Small intestine (tissue), 7 donors: ENCODE results near the gene LAMP5. TPM values are rescaled to one million over a fixed set of nuclear protein-coding genes. Genes with fewer than 3 reads are reported as not detected.

Experiments used
- DNase-seq, 2 donors: peaks; one replicate each; pipeline versions ENCODE4 v3.0.0 to v3.0.0-alpha.2; 2013
- FAIRE-seq: peaks from 2 replicates; lab custom pipeline; 2012; peaks lifted over from hg19 to GRCh38; lab: Jason Lieb, UNC
- H3K27ac ChIP-seq, 3 donors: one replicate each; pipeline ENCODE4 v1.5.1; 2013; ENCODE audit warnings: low read length in 2 of 3, mild to moderate bottlenecking in 2 of 3, control low read depth in 1 of 3, inconsistent platforms in 1 of 3, low read depth in 1 of 3, moderate library complexity in 1 of 3
- H3K27me3 ChIP-seq, 3 donors: one replicate each; pipeline ENCODE4 v1.6.1; 2013; ENCODE audit warnings: low read length in 3 of 3, inconsistent platforms in 1 of 3; ENCODE audit not compliant: control insufficient read depth in 3 of 3, insufficient read depth in 3 of 3
- H3K36me3 ChIP-seq, 3 donors: one replicate each; pipeline ENCODE4 v1.6.1; 2013; ENCODE audit warnings: low read length in 3 of 3, inconsistent platforms in 1 of 3, low read depth in 1 of 3, mild to moderate bottlenecking in 1 of 3, moderate library complexity in 1 of 3; ENCODE audit not compliant: control insufficient read depth in 3 of 3, insufficient read depth in 2 of 3
- H3K4me1 ChIP-seq, 3 donors: one replicate each; pipeline ENCODE4 v1.6.1; 2013; ENCODE audit warnings: low read length in 2 of 3, inconsistent platforms in 1 of 3, low read depth in 1 of 3, mild to moderate bottlenecking in 1 of 3, moderate library complexity in 1 of 3; ENCODE audit not compliant: control insufficient read depth in 3 of 3, insufficient read depth in 2 of 3
- H3K4me3 ChIP-seq, 3 donors: one replicate each; pipeline ENCODE4 v1.5.1; 2013; ENCODE audit warnings: low read length in 3 of 3, control low read depth in 1 of 3, inconsistent platforms in 1 of 3, low read depth in 1 of 3, mild to moderate bottlenecking in 1 of 3, moderate library complexity in 1 of 3
- H3K9me3 ChIP-seq, 2 donors: one replicate each; pipeline ENCODE4 v1.6.1; 2013; ENCODE audit warnings: low read depth in 1 of 2, low read length in 1 of 2; ENCODE audit not compliant: control insufficient read depth in 2 of 2, insufficient read depth in 1 of 2
- WGBS, 3 donors: extraction: QIAGEN DNeasy Blood & Tissue Kit; methylation state at CpG; one replicate each; pipeline ENCODE4 v1.1.7; 2013; 5-methylcytosine and 5-hydroxymethylcytosine counted together
- polyA plus RNA-seq, 4 donors: library from polyadenylated mRNA; stranded (reverse) in 3 of 4; unstranded in 1 of 4; fragments of 200-250 nt in 3 of 4; fragments of 120-200 nt in 1 of 4; gene quantifications; one replicate each; pipeline versions ENCODE4 v1.2.1 to v1.2.3, GENCODE V29; 2013
- donor health status: healthy with polysubstance abuse.
- donor health status: control.
- donor health status: control.
- donor health status: Bipolar disorder and iron deficiency.
- donor health status: healthy.

Gene LAMP5
- polyA plus RNA-seq, 4 donors: 0.54 to 0.86 (median 0.54) TPM; not detected in 1

GRCh38 chr20:9557411-9557810 is 43.0 kb downstream of the LAMP5 start:
- no peak overlapping the region for H3K27ac ChIP-seq
- no peak for FAIRE-seq
- H3K4me1 ChIP-seq: no peaks in the 10 kb centered on the region
- no peak for DNase-seq
- H3K9me3 ChIP-seq: peaks cover 0 to 3% of the 10 kb centered on the region in 2 donors
- no peaks in the 10 kb centered on the region for H3K36me3 ChIP-seq
- WGBS, 3 donors: 92 to 97% (median 94%) methylated on average over 4 of the region's 4 CpGs
- no peaks in the 10 kb centered on the region for H3K27me3 ChIP-seq
- no peak overlapping the region for H3K4me3 ChIP-seq

GRCh38 chr20:9565910-9566550 is 51.6 kb downstream of the LAMP5 start:
- no peak for FAIRE-seq
- no peaks in the 10 kb centered on the region for H3K9me3 ChIP-seq
- WGBS, 3 donors: 82 to 88% (median 83%) methylated on average over 20 of the region's 20 CpGs
- H3K27me3 ChIP-seq: peaks cover 0 to 3% (median 0%) of the 10 kb centered on the region in 3 donors
- H3K36me3 ChIP-seq: no peaks in the 10 kb centered on the region
- H3K4me1 ChIP-seq: no peaks in the 10 kb centered on the region
- no peak for DNase-seq
- no peak overlapping the region for H3K4me3 ChIP-seq
- no peak overlapping the region for H3K27ac ChIP-seq

GRCh38 chr20:9566977-9567376 is 52.6 kb downstream of the LAMP5 start:
- Histone ChIP-seq H3K9me3 (no peaks in the 10 kb centered on the region), H3K27ac (no peak overlapping the region), H3K27me3 (peaks cover 0 to 3% (median 0%) of the 10 kb centered on the region in 3 donors), H3K36me3 (no peaks in the 10 kb centered on the region), H3K4me3 (no peak overlapping the region), H3K4me1 (no peaks in the 10 kb centered on the region)
- WGBS, 3 donors: 76 to 94% (median 77%) methylated on average over 1 of the region's 1 CpG
- FAIRE-seq (no peak), DNase-seq (no peak)

- no peak for DNase-seq
- no peaks in the 10 kb centered on the region for H3K9me3 ChIP-seq
These were observed 56.2 kb downstream of the LAMP5 start for GRCh38 chr20:9570612-9571011.

GRCh38 chr20:9571783-9572182 is 57.4 kb downstream of the LAMP5 start:
- WGBS, 3 donors: 53 to 61% (median 59%) methylated on average over 3 of the region's 3 CpGs
- Histone ChIP-seq H3K27me3 (no peaks in the 10 kb centered on the region), H3K4me3 (no peak overlapping the region), H3K27ac (no peak overlapping the region), H3K36me3 (no peaks in the 10 kb centered on the region), H3K9me3 (no peaks in the 10 kb centered on the region), H3K4me1 (no peaks in the 10 kb centered on the region)
- DNase-seq: no peak
- FAIRE-seq: no peak

More at GRCh38 chr20:9570612-9571011, 56.2 kb downstream of the LAMP5 start:
- no peak for FAIRE-seq
- 52 to 56% (median 54%) methylated on average over 2 of the region's 2 CpGs for WGBS, 3 donors
- no peak overlapping the region for H3K4me3 ChIP-seq
- H3K36me3 ChIP-seq: no peaks in the 10 kb centered on the region
- H3K4me1 ChIP-seq: no peaks in the 10 kb centered on the region
- H3K27ac ChIP-seq: no peak overlapping the region
- H3K27me3 ChIP-seq: no peaks in the 10 kb centered on the region

DNA sequence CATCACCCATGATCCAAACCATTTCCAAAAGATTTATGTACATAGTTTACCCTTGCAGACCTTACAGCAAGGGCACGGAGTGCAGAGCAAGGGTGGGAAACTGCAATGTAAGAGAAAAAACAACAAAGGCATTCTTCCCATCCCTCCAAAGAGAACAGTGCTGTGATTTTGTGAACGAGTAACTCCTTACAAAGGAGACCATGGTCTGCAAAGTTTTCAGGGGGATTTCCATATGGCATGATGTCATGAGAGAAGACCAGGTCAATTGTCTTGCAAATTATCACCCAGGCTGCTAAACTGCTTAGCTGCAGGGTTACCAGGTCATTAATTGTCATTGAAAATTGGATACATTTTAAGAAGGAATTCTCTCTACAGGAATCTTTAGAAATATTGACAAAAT is 58.3 kb downstream of the LAMP5 start:
- Histone ChIP-seq H3K36me3 (no peaks in the 10 kb centered on the region), H3K27me3 (no peaks in the 10 kb centered on the region), H3K4me3 (no peak overlapping the region), H3K9me3 (no peaks in the 10 kb centered on the region), H3K4me1 (no peaks in the 10 kb centered on the region), H3K27ac (no peak overlapping the region)
- DNase-seq: no peak
- 19 to 39% (median 28%) methylated on average over 2 of the region's 2 CpGs for WGBS, 3 donors
- FAIRE-seq: no peak

- Histone ChIP-seq H3K36me3 (no peaks in the 10 kb centered on the region), H3K4me3 (no peak overlapping the region), H3K4me1 (no peaks in the 10 kb centered on the region), H3K27me3 (no peaks in the 10 kb centered on the region), H3K9me3 (no peaks in the 10 kb centered on the region), H3K27ac (no peak overlapping the region)
- DNase-seq (no peak), FAIRE-seq (no peak)
- 47 to 56% (median 49%) methylated on average over 13 of the region's 13 CpGs for WGBS, 3 donors
These were observed 59.2 kb downstream of the LAMP5 start for GRCh38 chr20:9573335-9574151.

- FAIRE-seq: no peak
These were observed 59.8 kb downstream of the LAMP5 start for GRCh38 chr20:9574181-9574580.

More at GRCh38 chr20:9574181-9574580, 59.8 kb downstream of the LAMP5 start:
- H3K27me3 ChIP-seq: no peaks in the 10 kb centered on the region
- H3K27ac ChIP-seq: no peak overlapping the region
- no peaks in the 10 kb centered on the region for H3K4me1 ChIP-seq
- no peaks in the 10 kb centered on the region for H3K9me3 ChIP-seq
- H3K36me3 ChIP-seq: no peaks in the 10 kb centered on the region
- no peak for DNase-seq
- no peak overlapping the region for H3K4me3 ChIP-seq
- 62 to 75% (median 64%) methylated on average over 7 of the region's 7 CpGs for WGBS, 3 donors
